CD1c-positive myeloid dendritic cell (primary cell): ENCODE data around the gene TSTD1.

Source experiments
- DNase-seq: peaks from one replicate; pipeline ENCODE4 v3.0.0-alpha.2; 2016; ENCODE audit errors: extremely low spot score

The TSTD1 gene

DNA sequence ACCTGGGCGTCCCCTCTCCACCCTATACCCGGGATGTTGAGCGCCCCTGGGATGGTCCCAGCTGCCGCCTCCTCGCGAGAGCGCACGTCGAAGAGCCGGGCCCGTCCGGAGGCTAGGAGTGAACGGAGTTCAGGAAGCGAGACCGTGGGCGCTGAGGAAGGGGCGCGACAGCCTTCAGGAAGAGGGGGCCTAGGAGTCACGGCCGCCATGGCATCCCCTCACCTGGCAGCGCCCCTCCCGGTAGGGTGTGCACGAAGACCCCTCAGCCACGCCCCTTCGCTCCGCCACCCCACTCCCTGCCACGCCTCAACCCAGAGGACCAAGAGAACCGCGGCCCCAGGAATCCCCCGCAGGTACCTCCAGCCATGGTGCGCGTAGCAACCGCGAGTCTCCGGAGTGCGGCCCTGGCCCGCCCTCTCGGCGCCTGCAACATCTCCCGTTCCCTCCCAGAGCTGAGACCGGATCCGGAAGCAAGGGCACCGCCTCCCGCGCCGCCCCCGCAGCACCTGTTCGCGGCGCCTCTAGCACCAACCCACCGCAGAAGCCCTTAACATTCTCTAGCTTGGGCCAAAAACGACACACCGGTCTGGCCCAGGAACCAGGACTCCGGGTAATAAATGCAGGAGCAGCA, at the start of gene TSTD1:
Gene TSTD1, minus strand, starts transcription at position 442 of the 631 bp plus-strand sequence. Its CDS starts 75 bp downstream, at position 367.
- peak; percentile 76 for DNase-seq

DNA sequence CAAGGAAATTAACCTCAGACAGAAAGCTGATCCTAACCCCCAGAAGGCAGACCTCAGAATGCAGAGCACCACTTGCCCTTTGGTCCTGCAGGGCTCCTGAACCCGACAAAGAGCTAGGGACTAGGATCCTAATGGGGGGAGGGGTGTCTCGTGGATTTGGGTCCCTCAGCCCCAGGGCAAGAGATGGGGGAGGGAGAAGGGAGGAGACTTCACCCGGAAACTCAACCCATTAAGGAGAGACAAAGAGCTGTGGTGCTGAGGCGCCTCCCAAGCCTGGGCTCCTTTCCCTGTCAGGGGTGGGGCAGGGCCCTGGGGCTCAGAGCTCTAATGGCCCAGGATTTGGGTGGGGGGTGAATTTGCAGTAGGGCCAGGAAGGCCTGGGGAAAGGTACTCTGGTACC, 47.7 kb upstream of the TSTD1 start:
- no peak for DNase-seq

DNA sequence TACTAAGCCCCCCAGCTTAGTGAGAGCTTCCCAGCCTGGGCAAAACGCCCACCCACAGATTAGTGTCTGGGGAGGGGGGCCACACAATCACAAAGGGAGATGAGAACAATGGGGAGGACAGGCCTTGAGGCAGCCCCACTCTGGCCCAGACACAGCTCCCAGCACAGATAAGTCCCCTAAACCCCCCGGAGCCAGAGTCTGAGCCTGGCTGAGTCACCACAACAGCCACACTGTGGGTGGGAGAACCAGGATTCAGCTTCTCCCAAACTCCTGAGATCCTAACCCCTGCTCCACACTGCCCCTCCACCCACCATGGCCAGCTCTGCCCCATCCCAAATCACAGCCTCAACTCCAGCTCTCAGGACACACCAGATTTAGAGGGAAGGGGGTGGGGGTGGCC, 46.4 kb upstream of the TSTD1 start:
- DNase-seq, result no peak

GRCh38 chr1:161084597-161084988, 45.8 kb upstream of the TSTD1 start:
- no peak for DNase-seq

DNA sequence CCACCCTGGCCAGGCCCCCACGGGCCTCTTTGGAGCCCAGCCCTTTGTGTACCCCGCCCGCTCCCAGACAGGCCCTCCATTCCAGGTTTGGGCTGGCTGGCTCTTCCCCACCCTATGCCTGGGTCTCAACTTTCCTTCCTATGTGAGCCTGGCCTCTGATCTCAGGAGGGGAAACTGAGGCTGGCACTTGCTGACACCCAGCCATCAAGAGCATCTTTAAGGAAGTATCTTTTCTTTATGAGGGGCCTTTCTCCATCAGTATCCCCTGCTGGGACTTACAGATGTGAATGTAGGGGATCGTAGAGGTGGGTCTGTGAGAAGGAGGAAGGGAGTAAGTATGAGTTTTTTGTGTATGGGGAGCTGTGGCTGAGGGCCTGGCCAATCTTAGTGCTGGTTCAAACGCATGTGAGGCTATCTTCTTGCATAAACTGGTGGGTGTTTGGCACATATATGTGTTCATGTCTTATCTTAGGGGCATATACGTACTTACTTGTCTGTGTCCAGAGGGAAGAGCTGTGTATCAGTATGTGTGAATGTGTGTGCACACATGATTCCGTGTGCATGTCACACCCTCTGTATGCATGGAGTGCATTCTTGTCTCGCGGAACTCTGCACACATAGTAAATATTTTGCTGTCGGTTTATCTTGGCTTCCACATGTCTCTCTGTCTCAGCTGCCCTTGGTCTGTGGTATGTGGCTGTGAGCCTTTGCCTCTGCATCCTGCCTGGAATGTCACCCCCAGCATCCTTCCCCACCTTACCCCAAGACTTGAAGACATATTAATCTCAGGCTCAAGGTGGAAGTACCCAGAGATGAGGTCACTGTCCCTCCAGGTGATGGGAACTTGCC, 45.2 kb upstream of the TSTD1 start:
- peak; percentile 30 for DNase-seq

GRCh38 chr1:161082996-161083747, 44.4 kb upstream of the TSTD1 start:
- peak; percentile 91 for DNase-seq

DNA sequence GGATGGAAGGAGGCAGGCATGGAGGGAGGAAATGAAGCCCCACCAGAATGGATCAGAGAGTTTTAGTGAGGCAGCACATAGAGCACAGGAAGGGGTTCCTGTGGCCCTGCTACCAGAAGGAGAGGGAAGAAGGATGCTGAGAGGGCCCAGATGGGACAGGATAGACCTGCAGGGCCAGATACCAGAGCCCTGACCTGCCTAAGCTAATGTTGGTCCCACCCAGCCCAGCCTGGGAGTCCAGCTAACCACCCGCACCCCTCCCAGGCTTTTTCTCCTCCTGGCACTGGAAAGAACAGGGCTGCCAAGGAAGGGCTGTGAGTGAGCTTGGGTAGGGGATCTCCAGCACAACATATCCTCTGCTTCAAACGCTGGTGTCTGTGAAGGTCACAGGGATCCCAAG, 43.7 kb upstream of the TSTD1 start:
- no peak for DNase-seq

- no peak for DNase-seq
Measured at GRCh38 chr1:161081519-161081918, 42.8 kb upstream of the TSTD1 start.

- DNase-seq, result no peak
Measured at GRCh38 chr1:161080441-161081405, 42.0 kb upstream of the TSTD1 start.

DNA sequence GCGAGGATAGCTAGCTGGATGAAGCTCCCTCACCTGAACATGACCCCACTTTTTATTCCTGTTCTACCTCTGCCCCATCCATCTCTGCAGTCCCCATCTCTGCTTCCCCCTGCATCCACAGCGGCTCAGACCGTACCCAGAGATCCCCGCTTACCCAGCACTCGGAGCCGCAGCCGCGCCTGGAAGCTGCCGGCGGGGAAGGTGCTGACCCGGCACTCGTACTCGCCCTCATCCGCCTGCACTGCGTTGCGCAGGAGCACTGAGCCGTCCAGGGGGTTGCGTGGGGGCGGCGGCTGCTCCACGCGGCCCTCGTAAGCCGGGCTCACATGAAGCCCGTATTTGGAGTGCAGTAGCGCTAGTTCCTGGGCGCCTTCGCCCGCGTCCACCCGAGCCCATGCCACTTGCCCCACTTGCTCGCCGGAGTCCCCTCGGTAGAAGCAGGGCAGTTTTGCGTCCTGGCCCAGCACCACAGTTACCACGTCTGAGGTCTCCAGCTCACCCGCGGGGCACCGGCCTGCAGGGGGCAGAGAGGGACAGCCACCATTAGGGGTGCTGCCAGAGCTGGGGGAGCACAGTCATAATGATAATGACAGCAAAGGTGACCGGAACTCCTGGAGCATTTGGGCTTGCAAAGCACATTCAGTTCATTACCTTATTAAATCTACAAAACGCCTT, 40.8 kb upstream of the TSTD1 start:
- no peak for DNase-seq

- no peak for DNase-seq
Measured at GRCh38 chr1:161077426-161077825, 38.7 kb upstream of the TSTD1 start.

GRCh38 chr1:161076410-161076809, 37.6 kb upstream of the TSTD1 start:
- DNase-seq, result no peak

- DNase-seq, result no peak
Measured at GRCh38 chr1:161074676-161075368, 36.1 kb upstream of the TSTD1 start.

DNA sequence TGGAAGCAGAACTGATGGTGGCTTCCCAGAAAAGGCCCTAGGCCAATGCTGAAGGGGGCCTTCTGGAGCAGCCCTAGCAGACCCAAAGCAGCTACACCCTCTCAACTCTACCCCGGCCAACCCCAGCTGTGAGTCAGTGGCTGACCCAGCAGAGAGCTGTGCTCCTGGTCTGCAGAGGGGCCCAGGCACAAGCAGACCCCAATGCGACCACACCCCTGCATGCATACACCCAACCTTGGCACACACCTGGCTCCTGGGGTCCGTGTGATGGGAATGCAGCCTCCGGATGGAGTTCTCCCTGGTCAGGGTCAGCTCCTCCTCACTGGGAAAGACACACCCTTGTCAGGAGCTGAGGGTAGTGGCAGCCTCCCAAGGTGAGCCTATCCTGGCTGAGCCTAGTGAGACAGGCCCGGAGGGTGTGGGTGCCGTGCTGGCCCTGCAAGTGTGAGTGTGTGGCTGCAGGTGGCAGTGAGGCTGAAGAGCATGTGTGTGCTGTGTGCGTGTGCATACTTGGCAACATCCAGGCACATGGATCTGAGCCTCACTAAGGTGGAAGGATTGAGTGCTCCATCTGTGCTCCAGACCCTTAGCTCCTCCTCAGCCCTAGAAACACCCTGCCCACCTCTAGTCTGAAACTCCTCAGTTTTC, 34.8 kb upstream of the TSTD1 start:
- no peak for DNase-seq

DNA sequence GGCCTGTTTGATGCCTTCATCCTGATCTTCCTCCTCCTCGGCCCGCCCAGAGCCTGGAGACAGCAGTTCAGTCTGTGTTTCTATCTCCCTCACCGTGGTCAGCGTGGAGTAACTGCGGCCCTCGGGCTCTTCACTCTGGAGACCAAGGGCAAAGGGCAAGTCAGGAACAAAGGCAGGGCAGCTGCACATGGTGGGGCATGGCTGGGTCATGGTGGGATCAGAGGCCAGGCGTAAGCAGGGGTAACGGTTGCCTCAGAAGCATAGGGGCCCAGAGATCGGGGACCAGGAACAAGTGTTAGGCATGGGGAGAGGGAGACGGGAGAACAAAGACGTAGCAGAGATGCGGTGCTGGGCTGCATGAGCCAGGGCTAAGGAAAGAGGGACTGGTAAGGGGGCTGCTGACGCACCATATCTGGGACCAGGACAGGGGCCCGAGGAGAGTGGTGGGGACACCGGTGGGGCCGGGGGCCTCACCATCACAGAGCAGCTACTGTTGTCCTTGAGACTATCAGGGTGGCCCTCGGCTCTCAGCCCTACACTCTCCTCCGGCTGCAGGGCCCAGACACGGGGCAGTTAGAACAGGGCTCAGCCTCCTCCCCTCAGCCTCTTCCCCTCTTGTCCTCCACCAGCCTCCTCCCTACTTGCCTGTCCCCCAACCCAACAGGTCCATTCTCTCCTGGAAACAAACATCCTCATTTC, 34.1 kb upstream of the TSTD1 start:
- no peak for DNase-seq

GRCh38 chr1:161071886-161072371, 33.2 kb upstream of the TSTD1 start:
- peak; percentile 78 for DNase-seq

DNA sequence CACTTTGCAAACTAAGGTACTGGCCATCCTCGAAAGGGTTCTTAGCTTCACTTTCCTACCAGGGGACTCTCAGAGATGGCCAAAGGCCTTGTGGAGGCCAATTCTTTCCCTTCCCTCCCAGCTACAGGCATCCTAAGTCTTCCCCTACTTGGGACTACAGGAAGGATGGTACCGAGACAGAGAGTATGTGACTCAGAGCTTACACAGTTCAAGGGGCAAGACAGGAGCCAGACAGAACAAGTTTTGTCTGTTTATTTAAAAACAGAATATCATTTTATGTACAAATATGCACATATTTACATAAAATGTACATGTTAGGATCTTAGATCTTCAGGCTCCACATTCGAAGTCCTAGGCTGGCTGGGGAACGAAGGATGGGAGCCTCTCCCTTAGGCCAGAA, 32.0 kb upstream of the TSTD1 start:
- no peak for DNase-seq

GRCh38 chr1:161069731-161070270, 31.0 kb upstream of the TSTD1 start, which contains the start of gene ARHGAP30:
TSS of gene ARHGAP30 (minus strand) at chr1:161069891. CDS start at chr1:161069624, 267 bp downstream.
- DNase-seq, result peak; percentile 86
